Esophagus squamous epithelium (tissue), 5 donors: Measurements from ENCODE around the gene LRP8. TPM values are rescaled to one million over a fixed set of nuclear protein-coding genes. Genes with fewer than 3 reads are reported as not detected.

ENCODE experiments used
- DNase-seq: peaks from one replicate; lab custom pipeline; 2025; lab: John Stamatoyannopoulos, UW
- H3K27ac ChIP-seq, 4 donors: fragments of 200-600 bp; sonication (generic); one replicate each; pipeline ENCODE4 v1.5.1; 2016 to 2019; ENCODE audit warnings: mild to moderate bottlenecking in 1 of 4
- H3K27me3 ChIP-seq, 4 donors: fragments of 200-600 bp; sonication (generic); 1 replicate in 3 of 4; 2 replicates in 1 of 4; pipeline versions ENCODE4 v1.5.1 to v1.6.0; 2017 to 2021; ENCODE audit warnings: antibody characterized with exemption in 1 of 4
- H3K36me3 ChIP-seq, 3 donors: fragments of 200-600 bp; sonication (generic); one replicate each; pipeline ENCODE4 v1.5.1; 2016 to 2019
- H3K4me1 ChIP-seq, 3 donors: fragments of 200-600 bp; sonication (generic); one replicate each; pipeline ENCODE4 v1.5.1; 2017 to 2019
- H3K4me3 ChIP-seq, 4 donors: fragments of 200-600 bp; sonication (generic); 1 replicate in 3 of 4; 2 replicates in 1 of 4; pipeline ENCODE4 v1.5.1; 2016 to 2019; ENCODE audit warnings: mild to moderate bottlenecking in 2 of 4, moderate library complexity in 1 of 4
- H3K9me3 ChIP-seq, 3 donors: fragments of 200-600 bp; sonication (generic); one replicate each; pipeline ENCODE4 v1.5.1; 2016 to 2019
- POLR2A ChIP-seq, 4 donors: fragments of 450-650 bp; IDR thresholded peaks; one replicate each; pipeline ENCODE4 v1.6.1; 2017; ENCODE audit warnings: antibody characterized with exemption in 4 of 4, mild to moderate bottlenecking in 4 of 4, moderate library complexity in 3 of 4
- WGBS, 2 donors: methylation state at CpG; one replicate each; pipeline ENCODE4 v1.1.5; 2018; 5-methylcytosine and 5-hydroxymethylcytosine counted together
- intact Hi-C: fragments of 100-400 bp; cut with DNase I; formaldehyde crosslinking; loops from one replicate; pipeline ENCODE4 v1.15.0; 2022
- total RNA-seq, 4 donors: library from RNA; depleted of rRNA; stranded (reverse); fragments of >200 nt; gene quantifications; one replicate each; pipeline ENCODE4 v1.1.0, GENCODE V29; 2016
- TF ChIP-seq, protein P1 (sequence below), 6 experiments: fragments of 450-650 bp in 4 of 6; fragments of 200-600 bp in 2 of 6; sonication (generic) in 2 of 6; IDR thresholded peaks; one replicate each; pipeline ENCODE4 v1.5.1; 2016 to 2019; ENCODE audit warnings: antibody characterized with exemption in 6 of 6, mild to moderate bottlenecking in 4 of 6, moderate library complexity in 4 of 6
- donor health status: DM: yes; HTN: yes; CAD: no.

Gene LRP8
- total RNA-seq, 4 donors from 2014 or later = 15.3 to 39.6 (median 18.8) TPM

DNA sequence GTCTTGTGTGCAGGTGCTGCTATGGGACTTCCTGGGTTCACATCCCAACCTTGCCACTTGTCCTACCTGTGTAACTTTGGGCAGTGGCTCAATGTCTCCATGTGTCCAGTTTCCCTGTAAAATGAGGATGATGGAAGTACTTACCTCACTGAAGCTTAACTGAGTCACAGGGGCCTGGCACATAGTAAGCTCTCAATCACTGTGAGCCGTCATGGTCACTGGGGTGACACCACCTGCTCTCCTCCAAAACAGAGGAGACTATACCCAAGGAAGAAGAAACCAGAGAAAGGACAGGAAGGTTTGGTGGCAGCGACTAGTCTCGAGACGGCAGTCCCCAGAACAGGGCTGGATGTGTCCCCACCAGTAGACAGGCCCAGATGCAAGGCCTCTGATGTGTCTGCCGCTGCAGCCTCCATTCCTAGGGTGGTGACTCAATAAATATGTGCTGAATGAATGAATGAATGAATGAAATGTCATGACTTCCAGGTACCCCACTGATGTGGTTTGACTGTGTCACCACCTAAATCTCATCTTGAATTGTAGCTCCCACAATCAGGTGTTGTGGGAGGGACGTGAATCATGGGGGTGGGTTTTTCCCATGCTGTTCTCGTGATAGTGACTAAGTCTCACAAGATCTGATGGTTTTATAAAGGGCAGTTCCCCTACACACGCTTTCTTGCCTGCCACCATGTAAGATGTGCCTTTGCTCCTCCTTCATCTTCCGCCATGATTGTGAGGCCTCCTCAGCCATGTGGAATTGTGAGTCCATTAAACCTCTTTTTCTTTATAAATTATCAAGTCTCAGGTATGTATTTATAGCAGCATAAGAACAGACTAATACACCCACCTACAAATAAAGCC, 13.0 kb upstream of the LRP8 start:
- 85 to 89% methylated on average over 8 of the region's 9 CpGs for WGBS, 2 donors
- DNase-seq = no peak
- intact Hi-C loops = no loop called here

GRCh38 chr1:53339736-53340635, 12.1 kb upstream of the LRP8 start:
- Histone ChIP-seq H3K9me3 (no peaks in the 10 kb centered on the region), H3K27ac (no peak overlapping the region), H3K4me1 (no peaks in the 10 kb centered on the region), H3K4me3 (no peak overlapping the region), H3K36me3 (no peaks in the 10 kb centered on the region), H3K27me3 (peaks cover 0 to 37% (median 0%) of the 10 kb centered on the region in 4 donors)
- no peak for DNase-seq
- 69 to 87% methylated on average over 5 to 7 of the region's 8 CpGs for WGBS, 2 donors
- TF ChIP-seq, protein P1, sequence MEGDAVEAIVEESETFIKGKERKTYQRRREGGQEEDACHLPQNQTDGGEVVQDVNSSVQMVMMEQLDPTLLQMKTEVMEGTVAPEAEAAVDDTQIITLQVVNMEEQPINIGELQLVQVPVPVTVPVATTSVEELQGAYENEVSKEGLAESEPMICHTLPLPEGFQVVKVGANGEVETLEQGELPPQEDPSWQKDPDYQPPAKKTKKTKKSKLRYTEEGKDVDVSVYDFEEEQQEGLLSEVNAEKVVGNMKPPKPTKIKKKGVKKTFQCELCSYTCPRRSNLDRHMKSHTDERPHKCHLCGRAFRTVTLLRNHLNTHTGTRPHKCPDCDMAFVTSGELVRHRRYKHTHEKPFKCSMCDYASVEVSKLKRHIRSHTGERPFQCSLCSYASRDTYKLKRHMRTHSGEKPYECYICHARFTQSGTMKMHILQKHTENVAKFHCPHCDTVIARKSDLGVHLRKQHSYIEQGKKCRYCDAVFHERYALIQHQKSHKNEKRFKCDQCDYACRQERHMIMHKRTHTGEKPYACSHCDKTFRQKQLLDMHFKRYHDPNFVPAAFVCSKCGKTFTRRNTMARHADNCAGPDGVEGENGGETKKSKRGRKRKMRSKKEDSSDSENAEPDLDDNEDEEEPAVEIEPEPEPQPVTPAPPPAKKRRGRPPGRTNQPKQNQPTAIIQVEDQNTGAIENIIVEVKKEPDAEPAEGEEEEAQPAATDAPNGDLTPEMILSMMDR (IDR thresholded peaks at IDR 0.05) = no peak
- TF ChIP-seq POLR2A (IDR thresholded peaks at IDR 0.05) = no peak
- intact Hi-C loops = no loop called here

More for the DNA sequence above, 13.0 kb upstream of the LRP8 start:
- Histone ChIP-seq H3K27me3 (peaks cover 0 to 35% (median 0%) of the 10 kb centered on the region in 4 donors), H3K4me3 (no peak overlapping the region), H3K9me3 (no peaks in the 10 kb centered on the region), H3K36me3 (no peaks in the 10 kb centered on the region), H3K4me1 (no peaks in the 10 kb centered on the region), H3K27ac (no peak overlapping the region)
- TF ChIP-seq, protein P1 (IDR thresholded peaks at IDR 0.05) = no peak
- no peak for TF ChIP-seq POLR2A (IDR thresholded peaks at IDR 0.05)

DNA sequence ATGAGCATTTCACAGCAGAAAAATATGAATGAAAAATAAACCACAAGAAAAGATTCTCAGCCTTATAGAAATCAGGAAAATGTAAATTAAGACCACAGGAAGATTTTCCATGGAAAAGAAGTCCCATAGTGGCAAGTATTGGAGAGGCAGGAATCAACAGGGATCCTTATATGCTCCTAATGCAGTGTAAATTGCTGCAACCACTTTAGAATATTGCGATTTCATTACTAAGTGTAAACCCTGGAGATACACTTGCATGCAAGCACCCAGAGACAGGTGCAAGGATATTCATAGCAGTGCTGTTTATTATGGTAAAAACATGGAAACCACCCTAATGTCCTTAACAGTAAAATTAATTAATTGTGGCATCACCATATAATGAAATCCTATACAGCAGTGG, 10.6 kb upstream of the LRP8 start:
- no peak overlapping the region for H3K27ac ChIP-seq
- no peaks in the 10 kb centered on the region for H3K36me3 ChIP-seq
- H3K4me3 ChIP-seq = no peak overlapping the region
- no peaks in the 10 kb centered on the region for H3K9me3 ChIP-seq
- H3K27me3 ChIP-seq = peaks cover 0 to 34% (median 0%) of the 10 kb centered on the region in 4 donors
- DNase-seq = no peak
- 78 to 90% methylated on average over 1 of the region's 1 CpG for WGBS, 2 donors
- no peaks in the 10 kb centered on the region for H3K4me1 ChIP-seq
- intact Hi-C loops = no loop called here
- TF ChIP-seq POLR2A (IDR thresholded peaks at IDR 0.05) = no peak
- TF ChIP-seq, protein P1 (IDR thresholded peaks at IDR 0.05) = no peak

DNA sequence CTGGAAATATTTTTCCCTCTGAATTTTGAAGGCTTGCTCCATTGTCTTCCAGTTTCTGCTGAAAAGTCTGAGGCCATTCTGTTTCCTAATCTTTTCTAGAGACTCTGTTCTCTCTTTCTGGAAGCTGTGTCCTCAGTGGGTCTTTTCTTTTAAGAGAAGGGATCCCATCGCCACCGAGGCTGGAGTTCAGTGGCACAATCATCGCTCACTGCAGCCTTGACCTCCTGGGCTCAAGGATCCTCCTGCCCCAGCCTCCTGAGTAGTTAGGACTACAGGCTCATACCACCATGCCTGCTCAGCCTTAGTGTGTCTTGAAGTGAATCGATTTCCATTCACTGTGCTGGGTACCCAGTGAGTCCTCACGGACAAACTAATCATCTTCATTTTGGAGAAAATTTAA, 9.6 kb upstream of the LRP8 start:
- no peak for DNase-seq
- 92 to 95% methylated on average over 5 of the region's 5 CpGs for WGBS, 2 donors
- H3K4me3 ChIP-seq = no peak overlapping the region
- TF ChIP-seq POLR2A (IDR thresholded peaks at IDR 0.05) = no peak
- TF ChIP-seq, protein P1 (IDR thresholded peaks at IDR 0.05) = no peak
- H3K27me3 ChIP-seq = peaks cover 0 to 34% (median 0%) of the 10 kb centered on the region in 4 donors
- no peak overlapping the region for H3K27ac ChIP-seq
- H3K9me3 ChIP-seq = no peaks in the 10 kb centered on the region
- H3K36me3 ChIP-seq = no peaks in the 10 kb centered on the region
- H3K4me1 ChIP-seq = no peaks in the 10 kb centered on the region
- intact Hi-C loops = no loop called here
